ENCODE results near the gene G6PC1.
"Not testable (repeated sequence)": the region's sequence is repeated elsewhere in the genome, so short reads cannot be mapped to it uniquely, and the experiment has no call there.

The G6PC1 gene

DNA sequence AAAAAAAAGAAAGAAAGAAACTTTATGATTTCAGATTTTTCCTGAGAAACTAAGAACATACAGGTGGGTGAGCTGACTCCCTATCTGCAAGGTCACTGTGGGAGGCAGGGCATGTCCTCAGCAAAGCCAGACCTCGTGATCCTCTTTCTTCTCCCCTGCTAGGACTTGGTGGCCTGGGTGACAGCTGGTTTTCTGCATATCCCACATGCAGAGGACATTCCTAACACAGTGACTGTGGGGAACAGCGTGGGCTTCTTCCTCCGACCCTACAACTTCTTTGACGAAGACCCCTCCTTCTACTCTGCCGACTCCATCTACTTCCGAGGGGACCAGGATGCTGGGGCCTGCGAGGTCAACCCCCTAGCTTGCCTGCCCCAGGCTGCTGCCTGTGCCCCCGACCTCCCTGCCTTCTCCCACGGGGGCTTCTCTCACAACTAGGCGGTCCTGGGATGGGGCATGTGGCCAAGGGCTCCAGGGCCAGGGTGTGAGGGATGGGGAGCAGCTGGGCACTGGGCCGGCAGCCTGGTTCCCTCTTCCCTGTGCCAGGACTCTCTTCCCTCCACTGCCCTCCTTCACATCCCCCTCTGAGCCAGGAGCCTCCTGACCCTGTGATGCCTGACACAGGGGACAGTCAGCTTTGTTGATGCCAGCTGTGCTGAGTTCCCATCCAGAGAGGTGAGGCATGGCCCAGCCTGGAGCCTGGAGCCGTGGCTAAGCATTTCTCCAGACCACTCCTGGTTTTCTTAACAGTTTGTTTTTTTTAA, 26.5 kb upstream of the G6PC1 start:
- not testable (repeated sequence) for DNase-seq (ENCODE audit: low spot score)

DNA sequence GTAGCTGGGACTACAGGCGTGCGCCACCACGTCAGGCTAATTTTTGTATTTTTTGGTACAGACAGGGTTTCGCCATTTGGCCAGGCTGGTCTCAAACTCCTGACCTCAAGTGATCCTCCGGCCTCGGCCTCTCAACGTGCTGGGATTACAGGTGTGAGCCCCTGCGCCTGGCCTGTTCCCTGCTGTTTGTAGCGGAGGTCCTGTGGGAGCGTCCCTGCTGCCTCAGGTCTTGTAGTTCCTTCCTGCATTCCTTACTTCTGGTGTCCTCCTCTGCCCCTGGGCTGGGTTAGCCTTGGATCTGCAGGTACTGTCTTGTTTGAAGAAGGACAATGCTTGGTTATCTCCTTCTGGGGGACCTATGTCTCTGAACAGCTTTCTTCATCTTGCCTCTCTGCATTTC, 23.6 kb upstream of the G6PC1 start:
- DNase-seq (ENCODE audit: low spot score) = no peak

DNA sequence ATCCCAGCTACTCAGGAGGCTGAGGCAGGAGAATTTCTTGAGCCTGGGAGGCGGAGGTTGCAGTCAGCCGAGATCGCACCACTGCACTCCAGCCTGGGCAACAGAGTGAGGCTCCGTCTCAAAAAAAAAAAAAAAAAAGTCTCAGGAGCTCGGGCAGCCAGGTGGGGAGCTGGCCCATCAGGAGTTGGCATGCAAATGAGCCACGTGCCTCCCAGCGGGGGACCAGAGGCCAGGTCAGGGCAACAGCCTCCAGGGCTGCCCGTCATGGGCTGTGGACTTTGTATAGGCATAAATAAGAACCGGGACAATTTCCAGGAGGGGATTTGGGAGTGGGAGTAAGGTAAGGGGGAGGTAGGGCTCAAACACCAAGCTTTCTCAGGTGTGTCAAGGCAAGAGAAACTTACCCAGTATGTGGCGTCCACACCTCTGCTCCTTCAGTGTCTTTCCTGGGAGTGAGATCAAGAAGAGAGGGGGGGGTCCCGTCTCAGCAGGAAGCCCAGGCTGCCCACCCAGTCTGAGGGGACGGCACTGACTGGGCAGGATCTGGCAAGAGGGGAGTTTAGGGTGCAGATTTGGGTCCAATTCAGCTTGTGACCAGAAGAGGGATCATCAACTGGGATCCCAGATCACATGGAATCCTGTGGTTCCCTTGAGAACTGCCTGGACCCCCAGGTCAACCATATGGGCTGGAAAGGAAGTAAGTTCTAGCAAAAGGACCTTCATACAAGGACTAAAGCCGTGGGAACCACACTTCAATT, 22.3 kb upstream of the G6PC1 start:
- DNase-seq (ENCODE audit: low spot score) = no peak

DNA sequence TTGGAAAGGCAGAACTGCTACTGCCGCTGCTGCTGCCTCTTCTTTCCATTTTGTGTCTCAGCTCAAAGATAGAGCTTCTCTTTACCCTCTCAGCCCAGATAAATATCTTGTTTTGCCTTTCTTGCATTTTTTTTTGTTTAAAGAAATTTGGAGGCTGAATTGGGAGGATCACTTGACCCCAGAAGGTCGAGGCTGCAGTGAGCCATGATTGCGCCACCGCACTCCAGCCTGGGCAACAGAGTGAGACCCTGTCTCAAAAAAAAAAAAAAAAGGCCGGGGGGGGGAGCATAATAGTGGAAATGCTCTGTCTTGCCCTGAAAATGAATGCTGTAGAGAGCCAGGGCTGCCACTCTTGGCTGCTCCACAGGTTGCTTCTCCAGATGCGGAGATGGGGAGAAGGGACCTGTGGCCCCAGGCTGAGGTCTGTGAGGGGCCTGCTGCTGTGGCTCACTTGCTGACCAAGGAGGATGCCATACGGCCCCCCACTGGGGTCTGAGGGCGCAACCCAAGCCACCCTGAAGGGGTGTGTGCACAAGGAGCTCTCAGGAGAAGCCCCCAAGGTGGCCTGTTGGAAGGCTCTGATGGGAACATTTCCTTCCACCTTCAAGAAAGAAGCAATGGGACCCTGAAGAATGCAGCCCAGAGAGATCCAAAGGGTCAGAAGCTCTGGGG, 21.5 kb upstream of the G6PC1 start:
- no peak for DNase-seq (ENCODE audit: low spot score)

DNA sequence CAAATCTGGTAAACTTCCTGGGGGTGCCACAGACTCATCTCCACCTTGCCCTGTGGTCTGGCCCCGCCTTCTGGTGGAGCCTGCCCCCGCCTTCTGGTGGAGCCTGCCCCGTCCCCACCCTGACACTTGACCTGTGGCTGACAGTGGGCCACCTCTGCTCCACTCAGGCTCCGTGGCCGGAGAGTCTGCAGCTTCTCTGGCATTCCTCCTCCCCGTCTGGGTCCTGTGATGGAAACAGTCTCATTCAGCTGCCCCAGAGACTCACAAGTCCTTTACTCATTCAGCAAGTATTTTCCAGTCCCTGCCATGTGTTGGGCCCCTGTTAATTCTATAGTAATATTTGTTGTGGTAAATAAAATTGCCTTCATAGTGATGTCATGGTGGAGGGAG, 21.0 kb upstream of the G6PC1 start:
- no peak for DNase-seq (ENCODE audit: low spot score)

DNA sequence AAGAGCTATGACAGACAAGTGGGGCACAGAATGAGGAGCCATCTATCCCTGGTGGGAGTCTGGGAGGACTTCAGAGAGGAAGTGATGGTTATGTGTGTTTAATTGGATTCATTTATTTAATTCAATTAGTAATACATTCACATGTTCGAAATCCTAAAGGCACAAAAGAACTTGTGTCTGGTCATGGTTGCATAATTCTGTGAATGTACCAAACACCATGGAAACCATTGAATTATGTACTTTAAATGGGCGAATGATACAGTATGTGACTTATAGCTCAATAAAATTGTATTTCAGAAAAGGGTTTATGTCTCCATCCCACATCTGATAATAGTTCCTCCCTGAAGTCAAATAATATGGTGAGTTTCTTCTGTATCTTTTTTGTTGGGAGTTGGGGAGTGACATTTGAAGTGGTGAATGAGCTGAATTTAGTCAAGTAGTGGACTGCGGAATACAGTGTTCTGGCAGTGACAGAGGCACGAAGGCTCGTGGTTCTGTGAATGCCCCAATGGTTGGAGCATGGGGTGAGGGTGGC, 19.8 kb upstream of the G6PC1 start:
- no peak for DNase-seq (ENCODE audit: low spot score)

DNA sequence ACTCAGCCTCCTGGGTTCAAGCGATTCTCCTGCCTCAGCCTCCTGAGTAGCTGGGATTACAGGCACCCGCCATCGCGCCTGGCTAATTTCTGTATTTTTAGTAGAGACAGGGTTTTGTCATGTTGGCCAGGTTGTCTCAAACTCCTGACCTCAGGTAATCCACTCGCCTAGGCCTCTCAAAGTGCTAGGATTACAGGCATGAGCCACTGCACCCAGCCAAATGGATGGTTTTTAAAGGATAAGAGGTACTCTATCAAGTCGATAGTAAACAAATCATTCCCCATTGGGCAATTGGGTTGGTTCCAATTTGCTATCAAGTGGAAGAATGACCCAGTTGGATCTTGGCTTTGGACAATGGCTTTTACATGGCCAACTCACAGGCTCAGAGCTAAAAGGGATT, 18.9 kb upstream of the G6PC1 start:
- DNase-seq (ENCODE audit: low spot score) = not testable (repeated sequence)

DNA sequence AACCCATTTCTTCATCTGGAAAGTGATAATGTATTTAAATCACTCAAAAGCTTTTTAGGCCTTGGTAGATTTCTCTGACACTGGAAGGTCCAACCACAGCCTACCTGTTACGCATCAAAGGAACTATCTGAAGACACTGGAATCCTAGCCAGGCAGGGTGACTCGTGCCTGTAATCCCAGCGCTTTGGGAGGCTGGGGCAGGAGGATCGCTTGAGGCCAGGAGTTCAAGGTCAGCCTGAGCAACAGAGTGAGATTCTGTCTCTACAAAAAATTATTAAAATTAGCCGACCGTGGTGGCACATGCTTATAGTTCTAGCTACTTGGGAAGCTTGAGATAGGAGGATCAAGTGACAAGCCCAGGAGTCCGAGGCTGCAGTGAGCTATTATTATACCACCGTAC, 18.4 kb upstream of the G6PC1 start:
- DNase-seq (ENCODE audit: low spot score) = no peak

DNA sequence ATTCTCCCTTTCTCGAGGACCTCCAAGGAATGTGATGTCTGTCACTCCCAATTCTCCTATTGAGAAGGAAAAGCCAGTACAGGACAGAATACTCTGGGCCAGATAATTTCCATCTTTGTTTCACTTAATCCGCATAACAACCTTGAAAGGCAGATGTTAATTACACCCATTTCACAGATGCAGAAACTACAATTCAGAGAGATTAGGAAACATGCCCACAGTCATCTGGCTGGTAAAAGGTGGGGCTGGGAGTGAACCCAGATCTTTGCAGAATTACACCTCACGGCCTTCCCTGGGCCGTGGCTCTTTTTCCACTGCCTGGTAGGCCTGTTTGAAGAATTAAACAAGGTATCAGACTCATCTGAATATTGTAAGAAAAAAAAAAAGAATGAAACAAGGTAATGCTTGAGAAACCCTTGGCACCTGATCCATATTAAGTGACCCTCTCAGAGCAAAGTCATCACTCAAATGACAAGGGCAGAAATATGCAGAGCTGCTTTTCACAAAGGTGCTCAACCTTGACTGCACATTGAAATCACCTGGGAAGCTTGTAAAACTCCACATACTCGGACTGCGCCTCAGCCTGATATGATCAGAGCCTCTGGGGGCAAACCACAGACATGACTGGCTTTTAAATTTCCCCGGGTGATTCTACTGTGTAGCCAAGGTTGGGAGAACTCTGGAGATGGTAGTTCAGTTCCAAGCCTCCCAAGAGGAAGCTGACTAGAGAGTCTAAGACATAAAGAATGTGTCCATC, 16.6 kb upstream of the G6PC1 start:
- no peak for DNase-seq (ENCODE audit: low spot score)

DNA sequence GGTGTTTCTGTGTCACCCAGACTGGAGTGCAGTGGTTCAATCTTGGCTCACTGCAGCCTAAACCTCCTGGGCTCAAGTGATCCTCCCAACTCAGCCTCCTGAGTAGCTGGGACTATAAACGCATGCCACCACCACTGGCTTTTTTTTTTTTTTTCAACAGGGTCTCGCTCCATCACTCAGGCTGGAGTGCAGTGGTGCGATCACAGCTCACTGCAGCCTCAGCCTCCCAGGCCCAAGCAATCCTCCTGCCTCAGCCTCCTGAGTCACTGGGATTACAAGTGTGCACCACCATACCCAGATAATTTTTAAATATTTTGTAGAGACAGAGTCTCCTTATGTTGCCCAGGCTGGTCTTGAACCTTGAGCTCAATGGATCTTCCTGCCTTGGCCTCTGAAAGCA, 14.8 kb upstream of the G6PC1 start:
- not testable (repeated sequence) for DNase-seq (ENCODE audit: low spot score)

DNA sequence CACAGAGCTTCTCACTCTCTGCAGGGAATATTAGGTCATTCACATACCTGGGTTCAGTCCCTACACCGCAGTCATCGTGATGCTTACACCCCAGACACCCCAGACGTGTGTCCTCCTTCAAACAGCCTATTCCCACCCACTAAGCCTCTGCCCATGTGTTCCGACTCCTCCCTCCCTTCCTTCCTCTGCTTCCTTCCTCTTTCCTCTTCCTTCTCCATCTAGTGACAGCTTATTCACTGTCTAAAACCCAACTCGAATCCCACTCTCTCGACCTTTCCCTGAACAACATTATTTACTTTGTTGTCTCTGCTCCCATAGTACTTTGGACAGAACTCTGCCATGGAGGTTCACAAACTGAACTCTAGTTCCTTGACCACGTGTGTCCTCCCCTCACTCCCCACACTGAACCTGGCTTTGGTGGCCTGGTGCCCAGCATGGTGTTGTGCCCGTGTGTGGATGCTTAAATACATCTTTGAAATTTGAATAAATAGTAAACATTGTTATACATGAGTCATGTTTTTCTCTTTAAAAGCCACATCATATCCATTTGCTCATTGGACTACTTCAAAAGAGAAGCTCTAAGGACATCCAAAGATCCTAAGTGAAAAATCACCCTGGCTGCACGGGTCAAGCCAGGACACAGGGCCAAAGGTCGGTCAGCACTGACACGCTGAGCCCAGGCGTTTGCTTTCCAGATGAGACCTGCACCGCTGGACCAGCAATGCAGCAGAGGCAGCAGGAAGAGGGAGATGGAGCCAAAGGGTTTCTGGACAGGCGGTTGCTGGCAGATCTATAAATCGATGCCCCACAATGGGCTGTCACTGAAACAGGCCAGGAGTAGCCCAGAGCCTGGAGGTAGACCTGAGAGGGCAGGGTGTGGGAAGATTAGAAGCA, 14.1 kb upstream of the G6PC1 start:
- no peak for DNase-seq (ENCODE audit: low spot score)

DNA sequence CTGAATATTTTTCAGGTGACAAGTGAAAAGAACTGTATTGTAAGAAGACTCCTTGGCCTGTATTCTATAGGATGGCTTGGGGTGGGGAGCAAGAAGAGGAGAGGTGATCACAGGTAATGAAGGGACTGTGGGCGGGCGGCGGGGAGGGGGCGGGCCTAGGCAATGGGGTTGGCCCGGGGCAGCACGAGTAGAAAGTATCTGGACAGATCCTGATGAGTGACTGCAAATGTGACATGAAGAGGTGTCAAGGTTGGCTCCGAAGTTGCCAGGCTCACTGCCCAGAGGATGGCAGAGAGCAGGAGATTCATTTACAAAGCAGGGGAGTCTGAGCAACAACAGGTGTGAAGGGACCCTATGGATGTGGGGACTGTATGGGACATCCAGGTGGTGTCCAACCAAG, 10.8 kb upstream of the G6PC1 start:
- no peak for DNase-seq (ENCODE audit: low spot score)

DNA sequence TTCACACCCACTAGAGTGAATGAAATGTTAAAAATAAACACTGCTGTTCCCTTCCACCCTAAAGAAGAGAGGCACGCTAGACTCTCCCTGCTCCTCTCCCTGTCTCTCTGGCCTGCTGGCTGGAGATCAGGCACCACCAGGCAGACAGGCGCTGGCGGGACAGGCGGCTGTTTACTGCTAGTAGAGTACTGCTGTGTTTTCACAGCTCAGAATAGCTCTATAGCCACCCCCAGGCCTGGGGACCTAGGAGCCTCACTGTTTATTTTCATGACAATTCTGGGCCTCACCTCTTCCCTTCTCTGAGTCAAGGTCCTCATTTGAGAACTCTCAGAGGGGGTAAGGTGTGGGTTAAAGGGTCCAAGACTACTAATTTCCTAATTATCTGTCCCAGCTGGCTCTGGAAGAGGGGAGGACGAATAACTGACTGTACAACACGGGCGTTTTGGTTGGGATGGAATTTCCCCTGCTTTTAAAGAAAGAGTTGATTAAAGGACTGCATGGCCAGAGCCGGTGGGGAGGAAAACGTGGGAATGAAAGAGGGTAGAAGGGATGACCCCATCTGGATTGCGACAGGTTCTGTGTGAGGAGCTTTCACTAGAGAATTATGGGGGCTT, 9.0 kb upstream of the G6PC1 start:
- no peak for DNase-seq (ENCODE audit: low spot score)

DNA sequence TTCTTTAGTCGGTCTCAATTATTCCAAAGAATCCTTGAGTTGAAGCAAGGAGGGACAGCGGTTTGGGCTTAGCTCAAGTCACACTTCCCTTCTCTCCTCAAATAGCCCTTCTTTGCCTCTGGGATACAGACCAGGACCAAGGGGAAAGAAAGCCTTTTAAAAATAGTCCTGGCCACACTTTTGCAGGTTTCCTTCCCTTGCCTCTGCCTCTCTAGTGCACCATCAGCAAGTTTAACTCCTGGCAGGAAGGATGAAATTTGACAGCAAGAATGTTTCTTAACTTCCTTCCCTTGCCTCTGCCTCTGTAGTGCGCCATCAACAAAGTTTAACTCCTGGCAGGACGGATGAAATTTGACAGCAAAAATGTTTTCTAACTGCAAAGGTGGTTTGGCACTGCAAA, 7.2 kb upstream of the G6PC1 start:
- DNase-seq (ENCODE audit: low spot score) = no peak

DNA sequence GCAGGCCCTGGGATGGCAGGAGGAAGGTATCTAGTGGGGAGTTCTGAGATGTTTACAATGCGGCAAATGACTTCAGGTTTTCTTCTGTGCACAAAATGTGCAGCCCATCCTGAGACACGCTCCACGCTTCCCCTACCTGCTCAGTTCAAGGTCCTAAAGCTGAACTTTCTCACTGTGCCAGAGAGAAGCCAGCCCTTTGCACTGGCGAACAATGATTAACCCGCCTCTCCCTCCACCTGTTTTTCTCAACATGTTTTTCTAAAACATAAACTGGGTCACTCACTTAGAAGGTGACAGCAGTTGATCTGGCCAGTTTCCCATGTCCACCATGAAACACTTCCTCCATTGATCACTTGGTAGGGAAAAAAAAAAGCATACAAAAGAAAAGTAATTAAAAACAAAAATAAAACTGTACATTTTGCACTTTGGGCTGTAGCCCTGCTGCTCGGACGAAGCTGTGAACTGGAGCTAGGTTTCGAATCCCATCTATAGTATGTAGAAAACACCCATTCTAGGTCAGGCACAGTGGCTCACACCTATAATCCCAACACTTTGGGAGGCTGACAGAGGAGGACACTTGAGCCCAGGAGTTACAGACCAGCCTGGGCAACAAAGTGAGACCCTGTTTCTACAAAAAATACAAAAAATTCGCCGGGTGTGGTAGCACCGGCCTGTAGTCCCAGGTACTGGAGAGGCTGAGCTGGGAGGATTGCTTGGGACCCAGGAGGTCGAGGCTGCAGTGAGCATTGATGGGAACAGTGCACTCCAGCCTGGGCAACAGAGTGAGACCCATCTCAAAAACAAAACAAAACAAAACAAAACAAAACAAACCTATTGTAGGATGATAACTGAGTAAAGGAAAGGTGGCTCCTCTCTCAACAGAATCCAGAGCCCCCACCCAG, 6.1 kb upstream of the G6PC1 start:
- no peak for DNase-seq (ENCODE audit: low spot score)

DNA sequence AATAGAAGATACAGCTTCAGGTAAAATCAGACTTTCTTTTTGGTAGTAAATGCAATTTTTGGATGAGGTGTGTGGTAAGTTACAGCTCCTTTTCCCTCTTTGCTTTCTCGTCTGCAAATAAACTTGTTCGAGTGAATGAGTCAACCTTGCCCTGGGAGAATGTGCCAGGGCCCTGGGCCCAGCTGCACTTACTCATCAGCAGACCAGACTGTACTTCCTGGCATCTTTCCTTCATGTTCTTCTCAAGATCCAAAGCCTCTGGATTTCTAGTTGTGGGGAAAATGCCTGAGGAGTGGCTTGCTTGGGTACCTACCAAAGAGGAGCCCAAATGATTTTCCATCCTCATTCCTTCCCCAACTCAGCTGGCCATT, 5.4 kb upstream of the G6PC1 start:
- DNase-seq (ENCODE audit: low spot score) = no peak

DNA sequence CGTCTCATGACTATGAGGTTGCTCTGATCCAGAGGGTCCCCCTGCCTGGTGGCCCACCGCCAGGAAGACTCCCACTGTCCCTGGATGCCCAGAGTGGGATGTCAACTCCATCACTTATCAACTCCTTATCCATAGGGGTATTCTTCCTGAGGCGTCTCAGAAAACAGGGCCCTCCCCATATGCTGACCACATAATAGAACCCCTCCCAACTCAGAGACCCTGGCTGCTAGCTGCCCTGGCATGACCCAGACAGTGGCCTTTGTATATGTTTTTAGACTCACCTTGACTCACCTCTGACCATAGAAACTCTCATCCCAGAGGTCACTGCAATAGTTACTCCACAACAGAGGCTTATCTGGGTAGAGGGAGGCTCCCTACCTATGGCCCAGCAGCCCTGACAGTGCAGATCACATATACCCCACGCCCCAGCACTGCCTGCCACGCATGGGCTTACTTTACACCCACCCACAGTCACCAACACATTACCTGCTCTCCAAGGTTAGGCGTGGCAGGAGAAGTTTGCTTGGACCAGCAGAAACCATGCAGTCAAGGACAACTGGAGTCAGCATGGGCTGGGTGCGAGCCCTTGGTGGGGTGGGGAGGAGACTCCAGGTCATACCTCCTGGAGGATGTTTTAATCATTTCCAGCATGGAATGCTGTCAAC, 2.3 kb upstream of the G6PC1 start:
- DNase-seq (ENCODE audit: low spot score) = no peak

DNA sequence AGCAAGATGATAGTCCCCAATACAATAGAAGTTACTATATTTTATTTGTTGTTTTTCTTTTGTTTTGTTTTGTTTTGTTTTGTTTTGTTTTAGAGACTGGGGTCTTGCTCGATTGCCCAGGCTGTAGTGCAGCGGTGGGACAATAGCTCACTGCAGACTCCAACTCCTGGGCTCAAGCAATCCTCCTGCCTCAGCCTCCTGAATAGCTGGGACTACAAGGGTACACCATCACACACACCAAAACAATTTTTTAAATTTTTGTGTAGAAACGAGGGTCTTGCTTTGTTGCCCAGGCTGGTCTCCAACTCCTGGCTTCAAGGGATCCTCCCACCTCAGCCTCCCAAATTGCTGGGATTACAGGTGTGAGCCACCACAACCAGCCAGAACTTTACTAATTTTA, 618 bp upstream of the G6PC1 start:
- DNase-seq (ENCODE audit: low spot score) = not testable (repeated sequence)
